Progenitor cell of endocrine pancreas (in vitro differentiated cells): ENCODE data around the gene RPS27A. TPM values are rescaled to one million over a fixed set of nuclear protein-coding genes. Genes with fewer than 3 reads are reported as not detected.
"Not testable (repeated sequence)": the region's sequence is repeated elsewhere in the genome, so short reads cannot be mapped to it uniquely, and the experiment has no call there.

Experiments
- DNase-seq: peaks from one replicate; pipeline ENCODE4 v3.0.0; 2021; ENCODE audit warnings: low spot score; ENCODE audit not compliant: unreplicated experiment
- H3K27ac Mint-ChIP-seq: 2 replicates; pipeline ENCODE4 v1.8.0; 2021; ENCODE audit warnings: mild to moderate bottlenecking, moderate library complexity, mixed read lengths
- H3K27me3 Mint-ChIP-seq: 2 replicates; pipeline ENCODE4 v1.8.0; 2021; ENCODE audit warnings: mixed read lengths
- H3K36me3 Mint-ChIP-seq: 2 replicates; pipeline ENCODE4 v1.8.0; 2022; ENCODE audit warnings: mixed read lengths; ENCODE audit not compliant: insufficient read depth
- H3K4me1 Mint-ChIP-seq: 2 replicates; pipeline ENCODE4 v1.8.0; 2021; ENCODE audit warnings: low read depth, mixed read lengths
- H3K4me3 Mint-ChIP-seq: 2 replicates; pipeline ENCODE4 v1.8.0; 2021; ENCODE audit warnings: low read depth, mild to moderate bottlenecking, moderate library complexity, mixed read lengths
- H3K9me3 Mint-ChIP-seq: 2 replicates; pipeline ENCODE4 v1.8.0; 2021; ENCODE audit warnings: low read depth, mixed read lengths
- total RNA-seq: library from RNA; stranded (reverse); gene quantifications from 2 replicates; pipeline ENCODE4 v1.2.1, GENCODE V29; 2021
- TF ChIP-seq, protein P1 (sequence below): fragments of 200-600 bp; sonication (generic); IDR thresholded peaks from one replicate; pipeline ENCODE4 v1.5.0; 2021; ENCODE audit warnings: antibody characterized with exemption, mild to moderate bottlenecking; ENCODE audit not compliant: unreplicated experiment

RPS27A gene
- total RNA-seq, 1 donor from 2014 or later = 807 TPM

DNA sequence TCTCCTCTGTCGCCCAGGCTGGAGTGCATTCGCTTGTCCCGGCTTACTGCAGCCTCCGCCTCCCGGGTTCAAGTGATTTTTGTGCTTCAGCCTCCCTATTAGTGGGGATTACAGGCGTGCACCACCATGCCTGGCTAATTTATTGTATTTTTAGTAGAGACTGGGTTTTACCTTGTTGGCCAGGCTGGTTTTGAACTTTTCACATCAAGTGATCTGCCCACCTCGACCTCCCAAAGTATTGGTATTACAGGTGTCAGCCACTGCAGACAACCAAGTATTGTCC lies 1.1 kb downstream of the RPS27A start:
- peak overlapping the region; percentile 99 for H3K27ac Mint-ChIP-seq
- DNase-seq = no peak
- H3K4me1 Mint-ChIP-seq = peaks cover 29% of the 10 kb centered on the region
- H3K27me3 Mint-ChIP-seq = no peaks in the 10 kb centered on the region
- H3K9me3 Mint-ChIP-seq = no peaks in the 10 kb centered on the region
- H3K4me3 Mint-ChIP-seq = peak overlapping the region; percentile 99
- TF ChIP-seq, protein P1, sequence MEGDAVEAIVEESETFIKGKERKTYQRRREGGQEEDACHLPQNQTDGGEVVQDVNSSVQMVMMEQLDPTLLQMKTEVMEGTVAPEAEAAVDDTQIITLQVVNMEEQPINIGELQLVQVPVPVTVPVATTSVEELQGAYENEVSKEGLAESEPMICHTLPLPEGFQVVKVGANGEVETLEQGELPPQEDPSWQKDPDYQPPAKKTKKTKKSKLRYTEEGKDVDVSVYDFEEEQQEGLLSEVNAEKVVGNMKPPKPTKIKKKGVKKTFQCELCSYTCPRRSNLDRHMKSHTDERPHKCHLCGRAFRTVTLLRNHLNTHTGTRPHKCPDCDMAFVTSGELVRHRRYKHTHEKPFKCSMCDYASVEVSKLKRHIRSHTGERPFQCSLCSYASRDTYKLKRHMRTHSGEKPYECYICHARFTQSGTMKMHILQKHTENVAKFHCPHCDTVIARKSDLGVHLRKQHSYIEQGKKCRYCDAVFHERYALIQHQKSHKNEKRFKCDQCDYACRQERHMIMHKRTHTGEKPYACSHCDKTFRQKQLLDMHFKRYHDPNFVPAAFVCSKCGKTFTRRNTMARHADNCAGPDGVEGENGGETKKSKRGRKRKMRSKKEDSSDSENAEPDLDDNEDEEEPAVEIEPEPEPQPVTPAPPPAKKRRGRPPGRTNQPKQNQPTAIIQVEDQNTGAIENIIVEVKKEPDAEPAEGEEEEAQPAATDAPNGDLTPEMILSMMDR = no peak
- H3K36me3 Mint-ChIP-seq = peaks cover 14% of the 10 kb centered on the region

DNA sequence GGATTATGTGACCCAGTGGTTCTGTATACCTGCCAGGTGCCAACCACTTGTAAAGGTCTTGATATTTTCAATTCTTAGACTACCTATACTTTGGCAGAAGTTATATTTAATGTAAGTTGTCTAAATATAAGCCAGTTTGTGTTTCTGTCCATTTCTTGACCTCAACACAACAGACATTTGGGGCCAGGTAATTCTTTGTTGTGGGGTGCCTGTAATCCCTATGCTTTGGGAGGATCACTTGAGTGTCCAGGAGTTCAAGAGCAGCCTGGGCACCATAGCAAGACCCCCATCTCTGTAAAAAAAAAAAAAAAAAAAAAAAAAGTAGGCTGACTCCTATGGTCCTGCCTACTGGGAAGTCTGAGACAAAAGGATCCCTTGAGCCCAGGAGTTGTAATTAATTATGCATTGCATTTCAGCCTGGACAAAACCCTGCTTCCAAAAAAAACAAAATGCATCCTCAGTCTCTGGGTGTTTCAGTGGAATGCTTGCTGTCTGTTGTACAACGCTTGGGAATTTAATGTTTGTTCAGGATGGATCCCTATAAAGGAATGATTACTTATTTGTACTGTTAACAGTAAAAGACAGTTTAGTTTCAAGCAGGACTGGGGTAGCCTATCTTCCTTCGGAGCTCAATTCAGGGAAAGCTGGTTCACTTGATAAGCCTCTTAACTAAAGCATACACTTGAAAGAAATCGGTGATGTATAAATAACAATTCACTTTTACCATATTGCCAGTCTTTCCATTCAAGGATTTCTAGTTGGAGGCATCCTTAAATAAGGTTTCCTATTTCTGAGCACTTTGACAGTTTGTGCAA lies 3.4 kb downstream of the RPS27A start:
- peaks cover 14% of the 10 kb centered on the region for H3K36me3 Mint-ChIP-seq
- no peak overlapping the region for H3K4me3 Mint-ChIP-seq
- TF ChIP-seq, protein P1 = no peak
- H3K9me3 Mint-ChIP-seq = no peaks in the 10 kb centered on the region
- H3K27ac Mint-ChIP-seq = no peak overlapping the region
- no peak for DNase-seq
- no peaks in the 10 kb centered on the region for H3K27me3 Mint-ChIP-seq
- H3K4me1 Mint-ChIP-seq = peaks cover 17% of the 10 kb centered on the region

DNA sequence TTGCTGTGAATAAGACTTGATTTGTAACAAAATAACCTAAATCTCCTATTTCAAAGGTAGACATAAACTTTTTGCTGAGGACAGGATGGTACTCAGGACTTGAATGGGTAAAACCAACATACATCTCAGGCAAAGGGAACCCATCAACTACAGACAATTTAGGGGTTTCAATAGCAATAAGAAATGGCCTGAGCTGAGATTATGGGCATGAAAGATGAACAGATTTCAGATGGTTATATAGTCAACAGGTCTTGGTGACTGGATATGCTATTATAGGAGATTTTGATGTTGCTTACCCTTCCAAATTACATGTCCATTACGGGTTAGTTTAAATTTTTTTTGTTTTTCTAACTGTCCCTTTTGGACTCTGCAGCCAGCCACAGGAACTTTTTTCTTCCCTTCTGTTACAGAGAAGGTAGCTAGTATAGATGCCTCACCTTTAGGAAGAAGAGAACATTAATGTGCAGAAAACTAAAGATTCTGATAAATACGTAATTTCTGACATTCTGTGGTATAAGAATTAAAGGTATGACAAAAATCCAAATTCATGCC lies 4.6 kb downstream of the RPS27A start:
- Mint-ChIP-seq H3K27ac (no peak overlapping the region), H3K36me3 (peaks cover 14% of the 10 kb centered on the region), H3K4me1 (peaks cover 11% of the 10 kb centered on the region), H3K9me3 (no peaks in the 10 kb centered on the region), H3K27me3 (no peaks in the 10 kb centered on the region), H3K4me3 (no peak overlapping the region)
- TF ChIP-seq, protein P1 = no peak
- no peak for DNase-seq

DNA sequence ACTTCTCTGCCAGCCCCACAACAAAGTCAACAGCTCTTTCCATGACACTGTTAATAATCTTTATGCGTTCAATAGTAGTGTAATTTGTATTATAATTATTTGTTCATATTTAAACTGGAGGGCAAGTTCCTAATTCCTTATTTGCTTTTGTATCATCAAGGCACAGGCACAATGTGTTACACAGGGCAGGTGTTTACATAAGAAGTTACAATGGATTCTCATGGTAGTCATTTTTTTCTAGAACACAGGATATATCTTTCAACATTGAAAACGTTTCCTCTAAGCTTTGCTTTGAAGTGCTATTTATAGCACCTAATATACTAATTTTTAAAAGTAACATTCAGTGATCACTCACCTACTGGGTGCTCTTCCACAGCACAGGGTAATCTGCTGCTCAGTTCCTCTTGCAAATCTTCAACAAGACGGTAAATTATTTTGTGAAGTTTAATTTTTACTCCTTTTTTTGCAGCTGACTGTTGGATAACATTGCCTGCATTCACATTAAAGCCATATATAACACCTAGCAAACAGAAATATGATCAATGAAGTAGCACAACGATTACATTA lies 7.3 kb downstream of the RPS27A start:
- TF ChIP-seq, protein P1 = no peak
- DNase-seq = no peak

DNA sequence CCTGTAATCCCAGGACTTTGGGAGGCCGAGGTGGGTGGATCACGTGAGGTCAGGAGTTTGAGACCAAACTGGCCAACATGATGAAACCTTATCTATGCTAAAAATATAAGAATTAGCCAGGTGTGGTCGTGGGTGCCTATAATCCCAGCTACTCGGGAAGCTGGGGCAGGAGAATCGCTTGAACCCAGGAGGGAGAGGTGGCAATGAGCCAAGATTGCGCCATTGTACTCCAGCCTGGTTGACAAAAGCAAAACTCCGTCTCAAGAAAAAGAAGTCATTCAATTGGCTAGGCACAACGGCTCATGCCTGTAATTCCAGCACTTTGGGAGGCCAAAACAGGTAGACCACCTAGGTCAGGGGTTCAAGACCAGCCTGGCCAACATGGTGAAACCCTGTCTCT lies 9.1 kb downstream of the RPS27A start:
- not testable (repeated sequence) for DNase-seq, H3K27ac Mint-ChIP-seq, H3K4me3 Mint-ChIP-seq, H3K4me1 Mint-ChIP-seq, H3K27me3 Mint-ChIP-seq, H3K9me3 Mint-ChIP-seq, H3K36me3 Mint-ChIP-seq

More for the DNA sequence above, 7.3 kb downstream of the RPS27A start:
- Mint-ChIP-seq H3K4me3 (no peak overlapping the region), H3K9me3 (no peaks in the 10 kb centered on the region), H3K27me3 (no peaks in the 10 kb centered on the region), H3K36me3 (peaks cover 9% of the 10 kb centered on the region), H3K4me1 (no peaks in the 10 kb centered on the region), H3K27ac (peak overlapping the region; percentile 10)
